ENCODE results near the gene TMEM255B. TPM values are rescaled to one million over a fixed set of nuclear protein-coding genes. Genes with fewer than 3 reads are reported as not detected.
"Not testable (repeated sequence)": the region's sequence is repeated elsewhere in the genome, so short reads cannot be mapped to it uniquely, and the experiment has no call there.

TMEM255B gene
- total RNA-seq, 2 experiments from 2014 or later = 1.4 to 1.6 TPM

GRCh38 chr13:113787694-113788093 is 28.7 kb downstream of the TMEM255B start:
- POLR2A ChIA-PET = no interaction called here
- no peak overlapping the region for H3K4me3 Mint-ChIP-seq
- peaks cover 4% of the 10 kb centered on the region for H3K27me3 Mint-ChIP-seq
- no peaks in the 10 kb centered on the region for H3K36me3 Mint-ChIP-seq
- H3K4me1 Mint-ChIP-seq = no peaks in the 10 kb centered on the region
- DNase-seq (no peak), ATAC-seq (ENCODE audit: low read depth) (no peak)
- H3K9me3 Mint-ChIP-seq = no peaks in the 10 kb centered on the region
- H3K27ac Mint-ChIP-seq = no peak overlapping the region

GRCh38 chr13:113788413-113789135 is 29.5 kb downstream of the TMEM255B start:
- H3K27me3 Mint-ChIP-seq = peaks cover 4% of the 10 kb centered on the region
- no peak overlapping the region for H3K27ac Mint-ChIP-seq
- H3K36me3 Mint-ChIP-seq = no peaks in the 10 kb centered on the region
- H3K4me3 Mint-ChIP-seq = no peak overlapping the region
- no peaks in the 10 kb centered on the region for H3K4me1 Mint-ChIP-seq
- DNase-seq (no peak), ATAC-seq (ENCODE audit: low read depth) (no peak)
- H3K9me3 Mint-ChIP-seq = no peaks in the 10 kb centered on the region
- POLR2A ChIA-PET = no interaction called here

GRCh38 chr13:113789167-113789566 is 30.1 kb downstream of the TMEM255B start:
- H3K36me3 Mint-ChIP-seq = no peaks in the 10 kb centered on the region
- no peaks in the 10 kb centered on the region for H3K9me3 Mint-ChIP-seq
- no peak for DNase-seq
- peaks cover 4% of the 10 kb centered on the region for H3K27me3 Mint-ChIP-seq
- POLR2A ChIA-PET = no interaction called here
- H3K4me1 Mint-ChIP-seq = no peaks in the 10 kb centered on the region
- H3K27ac Mint-ChIP-seq = no peak overlapping the region
- ATAC-seq (ENCODE audit: low read depth) = no peak
- no peak overlapping the region for H3K4me3 Mint-ChIP-seq

- H3K4me3 Mint-ChIP-seq; H3K9me3 Mint-ChIP-seq; DNase-seq; H3K4me1 Mint-ChIP-seq; POLR2A ChIA-PET; ATAC-seq (ENCODE audit: low read depth); H3K27ac Mint-ChIP-seq; H3K27me3 Mint-ChIP-seq; H3K36me3 Mint-ChIP-seq: not testable (repeated sequence)
Observed at GRCh38 chr13:113789931-113790330, 30.9 kb downstream of the TMEM255B start.

- Mint-ChIP-seq H3K4me1 (no peaks in the 10 kb centered on the region), H3K4me3 (no peak overlapping the region), H3K9me3 (no peaks in the 10 kb centered on the region), H3K27ac (no peak overlapping the region), H3K36me3 (no peaks in the 10 kb centered on the region), H3K27me3 (peaks cover 2% of the 10 kb centered on the region)
- POLR2A ChIA-PET = no interaction called here
- ATAC-seq (ENCODE audit: low read depth) (no peak), DNase-seq (no peak)
Observed at GRCh38 chr13:113791226-113791625, 32.2 kb downstream of the TMEM255B start.

- DNase-seq = no peak
Observed at GRCh38 chr13:113791761-113792160, 32.7 kb downstream of the TMEM255B start.

GRCh38 chr13:113792236-113792770 is 33.3 kb downstream of the TMEM255B start:
- Mint-ChIP-seq H3K9me3 (no peaks in the 10 kb centered on the region), H3K4me1 (no peaks in the 10 kb centered on the region), H3K27me3 (peaks cover 2% of the 10 kb centered on the region), H3K36me3 (no peaks in the 10 kb centered on the region), H3K27ac (no peak overlapping the region), H3K4me3 (no peak overlapping the region)
- no peak for ATAC-seq (ENCODE audit: low read depth)
- POLR2A ChIA-PET = no interaction called here
- no peak for DNase-seq

More at GRCh38 chr13:113791761-113792160, 32.7 kb downstream of the TMEM255B start:
- no peak overlapping the region for H3K4me3 Mint-ChIP-seq
- ATAC-seq (ENCODE audit: low read depth) = no peak
- H3K36me3 Mint-ChIP-seq = no peaks in the 10 kb centered on the region
- no peaks in the 10 kb centered on the region for H3K9me3 Mint-ChIP-seq
- no peak overlapping the region for H3K27ac Mint-ChIP-seq
- peaks cover 2% of the 10 kb centered on the region for H3K27me3 Mint-ChIP-seq
- no peaks in the 10 kb centered on the region for H3K4me1 Mint-ChIP-seq
- POLR2A ChIA-PET = no interaction called here

GRCh38 chr13:113792886-113793717 is 34.1 kb downstream of the TMEM255B start:
- DNase-seq (peak; percentile 19), ATAC-seq (ENCODE audit: low read depth) (no peak)
- H3K4me3 Mint-ChIP-seq = no peak overlapping the region
- H3K27ac Mint-ChIP-seq = no peak overlapping the region
- H3K4me1 Mint-ChIP-seq = no peaks in the 10 kb centered on the region
- H3K9me3 Mint-ChIP-seq = no peaks in the 10 kb centered on the region
- POLR2A ChIA-PET = no interaction called here
- no peaks in the 10 kb centered on the region for H3K36me3 Mint-ChIP-seq
- H3K27me3 Mint-ChIP-seq = peaks cover 2% of the 10 kb centered on the region

- Mint-ChIP-seq H3K9me3 (no peaks in the 10 kb centered on the region), H3K27ac (no peak overlapping the region), H3K27me3 (peaks cover 2% of the 10 kb centered on the region), H3K4me3 (no peak overlapping the region), H3K36me3 (no peaks in the 10 kb centered on the region), H3K4me1 (no peaks in the 10 kb centered on the region)
- DNase-seq (peak; percentile 17), ATAC-seq (ENCODE audit: low read depth) (no peak)
- POLR2A ChIA-PET = no interaction called here
Observed at GRCh38 chr13:113793718-113794085, 34.7 kb downstream of the TMEM255B start.

- DNase-seq (peak; percentile 8), ATAC-seq (ENCODE audit: low read depth) (no peak)
- H3K9me3 Mint-ChIP-seq = no peaks in the 10 kb centered on the region
- no peaks in the 10 kb centered on the region for H3K36me3 Mint-ChIP-seq
- no peaks in the 10 kb centered on the region for H3K4me1 Mint-ChIP-seq
- POLR2A ChIA-PET = no interaction called here
- H3K27ac Mint-ChIP-seq = no peak overlapping the region
- no peak overlapping the region for H3K4me3 Mint-ChIP-seq
- H3K27me3 Mint-ChIP-seq = no peaks in the 10 kb centered on the region
Observed at GRCh38 chr13:113794086-113794485, 35.1 kb downstream of the TMEM255B start.

GRCh38 chr13:113794764-113795173 is 35.7 kb downstream of the TMEM255B start:
- no peaks in the 10 kb centered on the region for H3K4me1 Mint-ChIP-seq
- no peaks in the 10 kb centered on the region for H3K36me3 Mint-ChIP-seq
- DNase-seq (peak; percentile 26), ATAC-seq (ENCODE audit: low read depth) (no peak)
- POLR2A ChIA-PET = no interaction called here
- no peaks in the 10 kb centered on the region for H3K27me3 Mint-ChIP-seq
- no peaks in the 10 kb centered on the region for H3K9me3 Mint-ChIP-seq
- no peak overlapping the region for H3K4me3 Mint-ChIP-seq
- no peak overlapping the region for H3K27ac Mint-ChIP-seq

- POLR2A ChIA-PET; DNase-seq; H3K36me3 Mint-ChIP-seq; H3K4me1 Mint-ChIP-seq; ATAC-seq (ENCODE audit: low read depth); H3K4me3 Mint-ChIP-seq; H3K9me3 Mint-ChIP-seq; H3K27me3 Mint-ChIP-seq; H3K27ac Mint-ChIP-seq: not testable (repeated sequence)
Observed at GRCh38 chr13:113795362-113795761, 36.3 kb downstream of the TMEM255B start.

GRCh38 chr13:113796211-113796963 is 37.4 kb downstream of the TMEM255B start:
- ATAC-seq (ENCODE audit: low read depth) (no peak), DNase-seq (peak; percentile 3)
- Mint-ChIP-seq H3K27me3 (no peaks in the 10 kb centered on the region), H3K4me3 (no peak overlapping the region), H3K9me3 (no peaks in the 10 kb centered on the region), H3K36me3 (no peaks in the 10 kb centered on the region), H3K4me1 (no peaks in the 10 kb centered on the region), H3K27ac (no peak overlapping the region)
- POLR2A ChIA-PET = no interaction called here

All from activated naive CD8-positive, alpha-beta T cell treated with anti-CD3 and anti-CD28 coated beads, Interleukin-2, amount 10 ng/mL, durations not matched to agents 7 days and 5 days (primary cell).